Measurements from ENCODE around the gene HIC1. TPM values are rescaled to one million over a fixed set of nuclear protein-coding genes. Genes with fewer than 3 reads are reported as not detected.

HIC1 gene
- total and polyA plus RNA-seq, 4 donors, result 0.44 to 4.8 (median 3.7) TPM

GRCh38 chr17:2043785-2044184 lies 11.1 kb upstream of the HIC1 start:
- TF ChIP-seq ATF3 (IDR thresholded peaks at IDR 0.05) (no peak), JUND (IDR thresholded peaks at IDR 0.05) (no peak), HNF4G (IDR thresholded peaks at IDR 0.05) (no peak), ZBTB33 (IDR thresholded peaks at IDR 0.05) (no peak), RXRA (IDR thresholded peaks at IDR 0.05) (no peak), FOXA1 (IDR thresholded peaks at IDR 0.05) (no peak), CTCF (IDR thresholded peaks at IDR 0.05; ENCODE audit: low read depth, low read length, missing input control) (no peak), REST (IDR thresholded peaks at IDR 0.05) (no peak), NR2F2 (IDR thresholded peaks at IDR 0.05) (no peak), TAF1 (conservative IDR thresholded peaks at IDR 0.05) (no peak), YY1 (IDR thresholded peaks at IDR 0.05) (no peak), MAX (IDR thresholded peaks at IDR 0.05) (no peak), FOXA2 (IDR thresholded peaks at IDR 0.05) (no peak)
- Histone ChIP-seq H3K27ac (ENCODE audit: low read depth in 1 of 2, low read length in 2 of 2) (no peak overlapping the region), H3K27me3 (ENCODE audit: control insufficient read depth in 4 of 4, insufficient read depth in 4 of 4, low read length in 3 of 4) (no peaks in the 10 kb centered on the region), H3K9me3 (ENCODE audit: control insufficient read depth in 4 of 4, low read length in 3 of 4) (no peaks in the 10 kb centered on the region), H3K9ac (ENCODE audit: low read depth in 1 of 2, low read length in 2 of 2) (no peak overlapping the region), H3K4me3 (ENCODE audit: low read depth in 1 of 3, low read length in 3 of 3) (no peak overlapping the region), H3K36me3 (ENCODE audit: control insufficient read depth in 4 of 4, insufficient read depth in 3 of 4, low read depth in 1 of 4, low read length in 3 of 4) (peaks cover 0 to 4% (median 1%) of the 10 kb centered on the region in 4 donors), H3K4me1 (ENCODE audit: control insufficient read depth in 4 of 4, insufficient read depth in 4 of 4, low read length in 3 of 4) (peaks cover 5 to 20% (median 12%) of the 10 kb centered on the region in 4 donors)
- WGBS, result 93% methylated on average over 6 of the region's 6 CpGs
- DNase-seq (ENCODE audit: low spot score), result no peak

- no peaks in the 10 kb centered on the region for H3K27me3 ChIP-seq (ENCODE audit: control insufficient read depth in 4 of 4, insufficient read depth in 4 of 4, low read length in 3 of 4)
- H3K36me3 ChIP-seq (ENCODE audit: control insufficient read depth in 4 of 4, insufficient read depth in 3 of 4, low read depth in 1 of 4, low read length in 3 of 4), result peaks cover 0 to 4% (median 1%) of the 10 kb centered on the region in 4 donors
- H3K27ac ChIP-seq (ENCODE audit: low read depth in 1 of 2, low read length in 2 of 2), result no peak overlapping the region
- H3K9ac ChIP-seq (ENCODE audit: low read depth in 1 of 2, low read length in 2 of 2), result no peak overlapping the region
- no peaks in the 10 kb centered on the region for H3K9me3 ChIP-seq (ENCODE audit: control insufficient read depth in 4 of 4, low read length in 3 of 4)
- peaks cover 6 to 26% (median 16%) of the 10 kb centered on the region in 4 donors for H3K4me1 ChIP-seq (ENCODE audit: control insufficient read depth in 4 of 4, insufficient read depth in 4 of 4, low read length in 3 of 4)
- 94% methylated on average over 5 of the region's 5 CpGs for WGBS
- no peak overlapping the region for H3K4me3 ChIP-seq (ENCODE audit: low read depth in 1 of 3, low read length in 3 of 3)
- DNase-seq (ENCODE audit: low spot score), result no peak
- TF ChIP-seq REST (IDR thresholded peaks at IDR 0.05) (no peak), ATF3 (IDR thresholded peaks at IDR 0.05) (no peak), TAF1 (conservative IDR thresholded peaks at IDR 0.05) (no peak), GABPA (IDR thresholded peaks at IDR 0.05 in 1 of 2, conservative IDR thresholded peaks at IDR 0.05 in 1 of 2) (no peak), CTCF (IDR thresholded peaks at IDR 0.05; ENCODE audit: low read depth, low read length, missing input control) (no peak), MAX (IDR thresholded peaks at IDR 0.05) (no peak), NR2F2 (IDR thresholded peaks at IDR 0.05) (no peak), RXRA (IDR thresholded peaks at IDR 0.05) (no peak), FOXA2 (IDR thresholded peaks at IDR 0.05) (no peak), HNF4A (conservative IDR thresholded peaks at IDR 0.05) (no peak)
Measured at GRCh38 chr17:2044263-2044894, 10.5 kb upstream of the HIC1 start.

Measured in liver (tissue), 9 donors.